Astrocyte (in vitro differentiated cells and primary cell): ENCODE results near the gene HOXD11. TPM values are rescaled to one million over a fixed set of nuclear protein-coding genes. Genes with fewer than 3 reads are reported as not detected.

Experiments used
- DNase-seq: peaks from one replicate; pipeline ENCODE4 v3.0.0-alpha.2; 2010; ENCODE audit warnings: low read depth
- FAIRE-seq: peaks from 2 replicates; lab custom pipeline; 2011; peaks lifted over from hg19 to GRCh38; lab: Jason Lieb, UNC
- H2AFZ ChIP-seq: 2 replicates; pipeline ENCODE4 v1.6.0; 2012; ENCODE audit warnings: low read depth, low read length, inconsistent platforms
- H3K27ac ChIP-seq: 2 replicates; pipeline ENCODE4 v1.5.1; 2011; ENCODE audit warnings: low read depth, low read length, inconsistent platforms
- H3K27me3 ChIP-seq: 2 replicates; pipeline ENCODE4 v1.6.0; 2011; ENCODE audit warnings: low read length, inconsistent platforms; ENCODE audit not compliant: insufficient read depth
- H3K36me3 ChIP-seq: 2 replicates; pipeline ENCODE4 v1.5.1; 2011; ENCODE audit warnings: low read length, inconsistent platforms; ENCODE audit not compliant: insufficient read depth
- H3K4me1 ChIP-seq: 2 replicates; pipeline ENCODE4 v1.5.1; 2011; ENCODE audit warnings: low read length, inconsistent platforms; ENCODE audit not compliant: insufficient read depth
- H3K4me2 ChIP-seq: 2 replicates; pipeline ENCODE4 v1.6.0; 2012; ENCODE audit warnings: low read length, inconsistent platforms
- H3K4me3 ChIP-seq: 2 replicates; pipeline ENCODE4 v1.5.1; 2011; ENCODE audit warnings: low read depth, mild to moderate bottlenecking, low read length, inconsistent platforms; ENCODE audit not compliant: insufficient read depth
- H3K79me2 ChIP-seq: 2 replicates; pipeline ENCODE4 v1.6.0; 2012; ENCODE audit warnings: mild to moderate bottlenecking, low read length, inconsistent platforms; ENCODE audit not compliant: insufficient read depth
- H3K9ac ChIP-seq: 2 replicates; pipeline ENCODE4 v1.6.0; 2012; ENCODE audit warnings: mild to moderate bottlenecking, low read length, inconsistent platforms
- H3K9me3 ChIP-seq: 2 replicates; pipeline ENCODE4 v1.5.1; 2012; ENCODE audit warnings: low read depth, mild to moderate bottlenecking, low read length, inconsistent platforms; ENCODE audit not compliant: insufficient read depth
- H4K20me1 ChIP-seq: 2 replicates; pipeline ENCODE4 v1.6.0; 2012; ENCODE audit warnings: low read length, inconsistent platforms; ENCODE audit not compliant: insufficient read depth
- H3K27ac Mint-ChIP-seq: one replicate; pipeline ENCODE4 v1.8.0; 2021; ENCODE audit warnings: mild to moderate bottlenecking, mixed read lengths; ENCODE audit not compliant: unreplicated experiment
- H3K27me3 Mint-ChIP-seq: one replicate; pipeline ENCODE4 v1.8.0; 2021; ENCODE audit warnings: low read depth, mixed read lengths; ENCODE audit not compliant: unreplicated experiment
- H3K36me3 Mint-ChIP-seq: one replicate; pipeline ENCODE4 v1.8.0; 2021; ENCODE audit warnings: low read depth, mixed read lengths; ENCODE audit not compliant: unreplicated experiment
- H3K4me1 Mint-ChIP-seq: one replicate; pipeline ENCODE4 v1.8.0; 2021; ENCODE audit warnings: low read depth, mixed read lengths; ENCODE audit not compliant: unreplicated experiment
- H3K4me3 Mint-ChIP-seq: one replicate; pipeline ENCODE4 v1.8.0; 2021; ENCODE audit warnings: mild to moderate bottlenecking, moderate library complexity, mixed read lengths; ENCODE audit not compliant: unreplicated experiment
- H3K9me3 Mint-ChIP-seq: one replicate; pipeline ENCODE4 v1.8.0; 2021; ENCODE audit warnings: mild to moderate bottlenecking, mixed read lengths; ENCODE audit not compliant: unreplicated experiment
- CTCF ChIP-seq: IDR thresholded peaks from 2 replicates; pipeline ENCODE4 v1.5.1; 2011; ENCODE audit warnings: low read depth, mild to moderate bottlenecking, inconsistent platforms, low read length, moderate library complexity; ENCODE audit not compliant: insufficient read depth
- EZH2 ChIP-seq: IDR thresholded peaks from 2 replicates; pipeline ENCODE4 v1.6.1; 2012; ENCODE audit warnings: mild to moderate bottlenecking, low read length, inconsistent platforms; ENCODE audit not compliant: insufficient read depth
- microRNA-seq: library from miRNA; unstranded; fragments of <30 nt; microRNA quantifications from one replicate; pipeline ENCODE4 v1.2.0, GENCODE V29; 2020
- total RNA-seq: library from RNA; stranded (reverse); gene quantifications from 2 replicates; pipeline ENCODE4 v1.2.1, GENCODE V29; 2021

Gene HOXD11
- total RNA-seq, 1 donor from 2014 or later: not detected

GRCh38 chr2:176158855-176159662, 52.0 kb downstream of the HOXD11 start:
- Mint-ChIP-seq H3K27ac (no peak overlapping the region), H3K9me3 (peaks cover 22% of the 10 kb centered on the region), H3K4me3 (no peak overlapping the region), H3K36me3 (peaks cover 4% of the 10 kb centered on the region), H3K4me1 (no peaks in the 10 kb centered on the region), H3K27me3 (peaks cover 86% of the 10 kb centered on the region)
- peak overlapping the region; percentile 82 for H3K4me2 ChIP-seq
- peaks cover 89% of the 10 kb centered on the region for H3K27me3 ChIP-seq
- no peak for TF ChIP-seq CTCF
- peak; percentile 50 for TF ChIP-seq EZH2
- no peak overlapping the region for H3K4me3 ChIP-seq
- H4K20me1 ChIP-seq: no peaks in the 10 kb centered on the region
- peak overlapping the region; percentile 19 for H3K27ac ChIP-seq
- DNase-seq: no peak
- H3K9ac ChIP-seq: peak overlapping the region; percentile 52
- peaks cover 2% of the 10 kb centered on the region for H3K9me3 ChIP-seq
- H3K79me2 ChIP-seq: no peaks in the 10 kb centered on the region
- peaks cover 3% of the 10 kb centered on the region for H3K4me1 ChIP-seq
- no peak overlapping the region for H2AFZ ChIP-seq
- no peaks in the 10 kb centered on the region for H3K36me3 ChIP-seq
- FAIRE-seq: no peak

Small RNAs within 50 kb of the gene (microRNA-seq; reads per million reads assigned to microRNA genes)
- gene MIR10B: 449 reads per million, percentile 76 among the genes with 10 or more reads in this experiment

Other genes with a start within 250 kb of the HOXD11 start
- gene LNPK, start 105.0 kb upstream of the HOXD11 start, total RNA-seq: 34.8 and 42.4 TPM in 2 replicates
- gene EVX2, start 23.3 kb upstream of the HOXD11 start, total RNA-seq: not detected in 2 replicates
- not detected in 2 replicates for gene HOXD13, start 14.6 kb upstream of the HOXD11 start, total RNA-seq
- gene HOXD12, start 7.5 kb upstream of the HOXD11 start, total RNA-seq: not detected in 2 replicates
- gene HOXD10, start 9.5 kb downstream of the HOXD11 start, total RNA-seq: not detected in 2 replicates
- not detected in 2 replicates for gene HOXD9, start 15.4 kb downstream of the HOXD11 start, total RNA-seq
- not detected in 2 replicates for gene HOXD8, start 22.4 kb downstream of the HOXD11 start, total RNA-seq
- gene HOXD4, start 44.3 kb downstream of the HOXD11 start, total RNA-seq: not detected in 2 replicates
- gene HOXD3, start 50.0 kb downstream of the HOXD11 start, total RNA-seq: not detected in 2 replicates
- not detected in 2 replicates for gene HOXD1, start 81.4 kb downstream of the HOXD11 start, total RNA-seq
- 25.2 and 29.0 TPM in 2 replicates for gene MTX2, start 162.2 kb downstream of the HOXD11 start, total RNA-seq